ENCODE results near the gene DOK5. TPM values are rescaled to one million over a fixed set of nuclear protein-coding genes. Genes with fewer than 3 reads are reported as not detected.

The DOK5 gene
- total RNA-seq, 1 donor: 85.6 TPM

DNA sequence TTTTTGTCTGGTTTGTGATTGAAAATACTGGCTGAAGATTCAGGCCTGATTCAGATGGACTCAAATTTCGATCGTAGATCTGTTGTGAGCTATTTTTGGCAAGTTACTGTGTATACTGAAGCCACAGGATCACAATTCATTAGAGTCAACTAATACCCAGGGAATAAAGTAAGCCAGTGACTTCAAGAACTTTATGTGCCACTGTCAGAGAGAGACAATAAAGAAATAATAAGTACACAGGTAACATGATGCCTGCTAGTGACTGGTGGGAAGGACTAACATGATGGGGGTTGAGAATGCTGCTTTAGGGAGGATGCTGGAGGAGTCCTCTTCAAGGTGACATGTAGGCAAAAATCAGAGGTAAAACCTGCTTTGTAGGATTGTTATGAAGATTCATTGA lies 215.9 kb downstream of the DOK5 start:
- H3K4me3 ChIP-seq (ENCODE audit: low read depth, low read length): no peak overlapping the region
- no peak for DNase-seq (ENCODE audit: low read depth)
- TF ChIP-seq, protein P1, sequence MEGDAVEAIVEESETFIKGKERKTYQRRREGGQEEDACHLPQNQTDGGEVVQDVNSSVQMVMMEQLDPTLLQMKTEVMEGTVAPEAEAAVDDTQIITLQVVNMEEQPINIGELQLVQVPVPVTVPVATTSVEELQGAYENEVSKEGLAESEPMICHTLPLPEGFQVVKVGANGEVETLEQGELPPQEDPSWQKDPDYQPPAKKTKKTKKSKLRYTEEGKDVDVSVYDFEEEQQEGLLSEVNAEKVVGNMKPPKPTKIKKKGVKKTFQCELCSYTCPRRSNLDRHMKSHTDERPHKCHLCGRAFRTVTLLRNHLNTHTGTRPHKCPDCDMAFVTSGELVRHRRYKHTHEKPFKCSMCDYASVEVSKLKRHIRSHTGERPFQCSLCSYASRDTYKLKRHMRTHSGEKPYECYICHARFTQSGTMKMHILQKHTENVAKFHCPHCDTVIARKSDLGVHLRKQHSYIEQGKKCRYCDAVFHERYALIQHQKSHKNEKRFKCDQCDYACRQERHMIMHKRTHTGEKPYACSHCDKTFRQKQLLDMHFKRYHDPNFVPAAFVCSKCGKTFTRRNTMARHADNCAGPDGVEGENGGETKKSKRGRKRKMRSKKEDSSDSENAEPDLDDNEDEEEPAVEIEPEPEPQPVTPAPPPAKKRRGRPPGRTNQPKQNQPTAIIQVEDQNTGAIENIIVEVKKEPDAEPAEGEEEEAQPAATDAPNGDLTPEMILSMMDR (IDR thresholded peaks at IDR 0.05; ENCODE audit: insufficient read depth, low read length): no peak

DNA sequence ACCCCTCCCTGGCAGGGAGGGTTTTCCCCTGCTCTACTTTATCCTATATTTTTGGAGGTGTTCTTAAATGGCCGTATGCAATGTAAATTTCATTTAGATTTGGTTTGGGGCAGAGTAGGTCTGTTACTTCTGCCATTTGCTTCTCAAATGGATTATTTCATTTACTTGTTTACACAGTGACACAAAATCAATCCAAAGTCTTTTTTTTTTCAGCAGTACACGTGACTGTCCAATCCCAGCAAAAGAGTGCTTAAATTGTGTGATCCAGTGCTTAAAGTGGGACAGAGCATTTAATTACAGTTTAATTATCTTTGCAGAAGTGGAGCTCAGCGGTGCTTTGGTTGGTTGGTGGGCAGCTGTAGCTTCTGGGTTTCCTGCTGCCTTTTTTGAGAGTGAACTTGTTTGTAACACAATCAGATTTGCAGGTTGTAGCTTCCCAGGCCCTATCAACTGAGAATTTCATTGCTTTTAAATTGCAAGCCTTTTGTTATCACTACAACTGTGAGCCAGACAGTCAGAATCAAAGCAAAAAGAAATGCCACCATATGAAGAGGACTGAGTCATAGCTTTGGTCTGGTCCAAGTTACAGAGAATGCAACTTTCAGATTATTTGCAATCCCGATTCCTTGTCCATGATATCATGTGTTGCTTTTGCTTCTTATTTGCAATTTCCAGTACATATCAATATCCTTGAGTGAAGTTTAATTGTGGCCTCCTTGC lies 216.9 kb downstream of the DOK5 start:
- H3K4me3 ChIP-seq (ENCODE audit: low read depth, low read length): no peak overlapping the region
- TF ChIP-seq, protein P1 (IDR thresholded peaks at IDR 0.05; ENCODE audit: insufficient read depth, low read length): no peak
- DNase-seq (ENCODE audit: low read depth): no peak

DNA sequence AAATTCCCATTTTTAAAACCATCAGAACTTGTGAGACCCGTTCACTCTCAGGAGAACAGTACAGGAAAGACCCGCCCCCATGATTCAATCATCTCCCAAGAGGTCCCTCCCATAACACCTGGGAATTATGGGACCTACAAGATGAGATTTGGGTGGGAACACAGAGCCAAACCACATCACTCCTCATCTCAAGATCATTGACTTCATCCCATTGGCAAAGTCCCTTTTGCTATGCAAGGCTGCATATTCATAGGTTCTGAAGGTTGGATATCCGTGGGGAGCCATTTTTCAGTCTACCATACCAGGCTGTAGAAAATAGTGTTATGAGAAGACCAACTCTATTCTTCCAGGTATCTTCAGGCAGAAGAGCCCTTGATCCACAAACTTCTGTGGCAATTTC lies 219.1 kb downstream of the DOK5 start:
- DNase-seq (ENCODE audit: low read depth): no peak
- H3K4me3 ChIP-seq (ENCODE audit: low read depth, low read length): no peak overlapping the region
- TF ChIP-seq, protein P1 (IDR thresholded peaks at IDR 0.05; ENCODE audit: insufficient read depth, low read length): no peak

DNA sequence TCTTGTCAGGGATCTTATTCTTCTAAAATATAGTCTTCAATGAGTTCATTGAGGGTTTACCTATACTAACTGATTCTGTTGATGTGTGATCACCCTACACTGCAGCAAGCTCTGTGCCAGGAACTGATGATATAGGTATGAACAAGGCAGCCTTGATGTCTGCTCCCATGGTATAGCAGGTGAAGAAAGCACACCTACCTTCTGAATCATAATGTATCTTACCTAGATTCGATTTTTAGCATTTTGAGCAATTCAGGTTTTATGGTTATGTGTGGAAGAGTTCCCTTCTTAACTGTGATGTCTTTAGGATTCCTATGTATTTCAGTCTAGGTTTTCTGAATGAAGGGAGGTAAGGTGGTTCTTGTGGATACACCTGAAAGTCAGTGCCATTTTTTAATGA lies 223.0 kb downstream of the DOK5 start:
- DNase-seq (ENCODE audit: low read depth): no peak
- TF ChIP-seq, protein P1 (IDR thresholded peaks at IDR 0.05; ENCODE audit: insufficient read depth, low read length): no peak
- H3K4me3 ChIP-seq (ENCODE audit: low read depth, low read length): no peak overlapping the region

All from fibroblast of the aortic adventitia (primary cell).